OCI-LY3 (cell line): ENCODE results near the gene OGFOD2.

Experiments used
- H2AFZ ChIP-seq: fragments of 200-600, 300-600 bp; shearing (Covaris generic); 2 replicates; pipeline ENCODE4 v1.6.0; 2014; ENCODE audit warnings: antibody characterized with exemption, low read depth, low read length
- H3K27ac ChIP-seq: fragments of 200-600, 300-600 bp; sonication (generic); 2 replicates; pipeline ENCODE4 v1.5.1; 2014; ENCODE audit warnings: mild to moderate bottlenecking, low read length, moderate library complexity, mixed read lengths
- H3K27me3 ChIP-seq: fragments of 200-600, 300-600 bp; sonication (generic); 2 replicates; pipeline ENCODE4 v1.6.1; 2014; ENCODE audit warnings: low read depth, low read length, mixed read lengths
- H3K36me3 ChIP-seq: fragments of 200-600, 300-600 bp; sonication (generic); replicated peaks from 2 replicates; pipeline ENCODE3; 2014; ENCODE audit warnings: low read depth, low read length, mixed read lengths
- H3K4me1 ChIP-seq: fragments of 300-600, 200-600 bp; sonication (generic); 2 replicates; pipeline ENCODE4 v1.6.1; 2014; ENCODE audit warnings: low read length, mixed read lengths
- H3K4me2 ChIP-seq: fragments of 200-600, 300-600 bp; sonication (generic); 2 replicates; pipeline ENCODE4 v1.6.1; 2014; ENCODE audit warnings: low read length, mixed read lengths
- H3K4me3 ChIP-seq: fragments of 300-600, 200-600 bp; sonication (generic); 2 replicates; pipeline ENCODE4 v1.5.1; 2014; ENCODE audit warnings: antibody characterized with exemption, mild to moderate bottlenecking, low read length, moderate library complexity
- H3K79me2 ChIP-seq: fragments of 300-600, 200-600 bp; shearing (Covaris generic); 2 replicates; pipeline ENCODE4 v1.6.1; 2014; ENCODE audit warnings: mild to moderate bottlenecking, low read length, mixed read lengths
- H3K9ac ChIP-seq: fragments of 300-600, 200-600 bp; shearing (Covaris generic); 2 replicates; pipeline ENCODE4 v1.6.0; 2014; ENCODE audit warnings: mild to moderate bottlenecking, low read length, moderate library complexity
- H3K9me3 ChIP-seq: fragments of 200-600, 300-600 bp; shearing (Covaris generic); 2 replicates; pipeline ENCODE4 v1.6.1; 2014; ENCODE audit warnings: low read length, mixed read lengths; ENCODE audit not compliant: insufficient read depth
- H4K20me1 ChIP-seq: fragments of 200-600, 300-600 bp; sonication (generic); 2 replicates; pipeline ENCODE4 v1.6.1; 2016; ENCODE audit warnings: low read length, mixed read lengths; ENCODE audit not compliant: insufficient read depth
- CTCF ChIP-seq: fragments of 200-600, 300-600 bp; sonication (generic); IDR thresholded peaks from 2 replicates; pipeline ENCODE4 v1.5.1; 2014; ENCODE audit warnings: antibody characterized with exemption, low read length, low read depth
- EZH2phosphoT487 ChIP-seq: fragments of 200-600 bp; shearing (Covaris generic); IDR thresholded peaks from 2 replicates; pipeline ENCODE4 v1.6.1; 2018; ENCODE audit warnings: antibody characterized with exemption, mixed run types, low read depth

Gene OGFOD2

DNA sequence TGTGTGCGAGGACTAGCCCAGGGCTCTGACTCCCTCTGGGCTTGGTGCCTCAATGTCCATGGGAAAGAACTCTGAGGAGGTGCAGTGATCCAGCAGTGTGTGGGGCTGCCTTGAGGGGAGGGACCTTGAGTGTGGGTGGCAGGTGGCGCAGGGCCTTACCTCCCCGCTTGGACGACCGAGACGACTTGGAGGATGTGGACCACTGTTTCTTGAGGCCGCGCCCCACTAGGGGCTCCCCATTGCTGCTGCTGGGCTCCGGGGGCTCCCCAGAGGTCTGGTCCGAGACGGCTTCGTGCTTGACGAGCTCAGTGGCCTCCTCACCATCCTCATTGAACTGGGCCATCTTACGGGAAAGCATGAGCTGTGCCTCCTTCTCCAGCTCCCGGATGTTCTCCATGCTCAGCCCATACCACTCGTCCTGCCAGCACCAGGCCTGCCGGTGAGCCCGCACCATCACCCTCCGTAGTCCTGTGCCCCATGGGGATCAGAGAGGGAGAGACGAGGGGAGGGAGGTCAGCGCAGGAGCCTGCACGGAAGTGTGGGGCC is 30.1 kb downstream of the OGFOD2 start:
- Histone ChIP-seq H4K20me1 (no peaks in the 10 kb centered on the region), H3K4me1 (peaks cover under 1% of the 10 kb centered on the region; the same call in 1 of the 2 replicates), H3K9me3 (no peaks in the 10 kb centered on the region), H3K36me3 (no peaks in the 10 kb centered on the region), H2AFZ (no peak overlapping the region), H3K4me3 (no peak overlapping the region), H3K79me2 (no peaks in the 10 kb centered on the region), H3K4me2 (no peak overlapping the region), H3K27me3 (no peaks in the 10 kb centered on the region), H3K27ac (no peak overlapping the region), H3K9ac (no peak overlapping the region)
- TF ChIP-seq CTCF (no peak), EZH2phosphoT487 (no peak)

- no peaks in the 10 kb centered on the region for H3K4me1 ChIP-seq
- no peaks in the 10 kb centered on the region for H3K79me2 ChIP-seq
- H3K9me3 ChIP-seq = no peaks in the 10 kb centered on the region
- H3K4me2 ChIP-seq = no peak overlapping the region
- no peaks in the 10 kb centered on the region for H3K36me3 ChIP-seq
- no peak overlapping the region for H3K27ac ChIP-seq
- H3K27me3 ChIP-seq = no peaks in the 10 kb centered on the region
- H4K20me1 ChIP-seq = no peaks in the 10 kb centered on the region
- H3K9ac ChIP-seq = no peak overlapping the region
- no peak overlapping the region for H2AFZ ChIP-seq
- TF ChIP-seq CTCF = no peak
- TF ChIP-seq EZH2phosphoT487 = no peak
- H3K4me3 ChIP-seq = no peak overlapping the region
Measured at GRCh38 chr12:123006977-123007376, 31.9 kb downstream of the OGFOD2 start.

DNA sequence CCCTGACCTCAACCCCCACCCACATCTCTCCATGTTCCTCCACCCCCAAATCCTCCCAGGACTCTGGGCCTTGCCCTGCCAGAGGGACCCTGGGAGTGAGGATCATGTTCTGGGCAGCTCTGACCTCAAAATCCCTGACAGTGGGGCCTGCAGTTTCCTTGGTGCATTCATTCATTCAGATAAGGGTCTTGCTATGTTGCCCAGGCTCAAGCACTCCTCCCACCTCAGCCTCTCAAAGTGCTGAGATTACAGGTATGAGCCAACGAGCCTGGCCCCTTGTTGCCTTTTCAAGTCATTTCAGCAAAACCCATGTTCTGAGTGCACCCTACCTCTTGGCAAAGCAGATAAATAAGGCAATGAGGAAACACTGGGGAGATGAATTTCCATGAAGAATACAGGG is 35.1 kb downstream of the OGFOD2 start:
- Histone ChIP-seq H4K20me1 (no peaks in the 10 kb centered on the region), H3K4me2 (no peak overlapping the region), H3K27ac (no peak overlapping the region), H3K4me3 (no peak overlapping the region), H3K9ac (no peak overlapping the region), H3K79me2 (no peaks in the 10 kb centered on the region), H3K4me1 (no peaks in the 10 kb centered on the region), H3K36me3 (no peaks in the 10 kb centered on the region), H3K27me3 (no peaks in the 10 kb centered on the region; the same call in 1 of the 2 replicates), H3K9me3 (no peaks in the 10 kb centered on the region), H2AFZ (no peak overlapping the region)
- TF ChIP-seq CTCF (no peak), EZH2phosphoT487 (no peak)

DNA sequence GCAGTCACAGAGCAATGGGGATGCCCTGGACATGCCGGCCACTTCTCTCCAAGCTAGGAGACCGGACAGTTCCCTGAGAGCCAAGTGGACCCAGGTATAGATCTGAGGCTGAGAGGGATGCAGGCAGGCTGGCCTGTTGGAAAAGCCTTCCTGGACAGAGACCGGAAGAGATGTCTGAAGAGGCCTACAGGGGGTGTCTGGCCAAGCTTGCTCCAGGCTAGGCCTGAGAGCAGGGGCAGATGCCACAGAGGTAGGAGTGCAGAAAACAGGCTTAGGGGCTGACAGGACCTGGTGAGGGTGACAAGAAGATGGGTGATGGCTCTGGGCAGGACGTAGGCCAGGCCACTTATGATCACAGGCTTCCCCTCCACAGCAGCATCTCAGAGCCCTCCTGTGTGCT is 35.6 kb downstream of the OGFOD2 start:
- TF ChIP-seq EZH2phosphoT487 (no peak), CTCF (no peak)
- Histone ChIP-seq H3K9me3 (no peaks in the 10 kb centered on the region), H2AFZ (no peak overlapping the region), H3K4me2 (no peak overlapping the region), H3K79me2 (no peaks in the 10 kb centered on the region), H3K9ac (no peak overlapping the region), H3K4me3 (no peak overlapping the region), H3K36me3 (no peaks in the 10 kb centered on the region), H3K27me3 (no peaks in the 10 kb centered on the region; the same call in 1 of the 2 replicates), H4K20me1 (no peaks in the 10 kb centered on the region), H3K27ac (no peak overlapping the region), H3K4me1 (no peaks in the 10 kb centered on the region)
